ENCODE results near the gene ENDOD1. TPM values are rescaled to one million over a fixed set of nuclear protein-coding genes. Genes with fewer than 3 reads are reported as not detected.

The ENDOD1 gene
- total RNA-seq, 1 experiment from 2014 or later, result 46.8 TPM

Other genes starting within 250 kb of the ENDOD1 start
- gene CWC15, start 116.3 kb upstream of the ENDOD1 start, total RNA-seq (2014; rRNA removed; shearing (Covaris generic)), result 47.2 and 47.3 TPM in 2 replicates
- 0.88 and 1.7 TPM in 2 replicates for gene KDM4D, start 116.1 kb upstream of the ENDOD1 start, total RNA-seq (2014; rRNA removed; shearing (Covaris generic))
- gene KDM4E, start 64.6 kb upstream of the ENDOD1 start, total RNA-seq (2014; rRNA removed; shearing (Covaris generic)), result not detected in 2 replicates
- not detected in 2 replicates for gene KDM4F, start 40.4 kb upstream of the ENDOD1 start, total RNA-seq (2014; rRNA removed; shearing (Covaris generic))
- 25.4 and 27.4 TPM in 2 replicates for gene SRSF8, start 22.9 kb upstream of the ENDOD1 start, total RNA-seq (2014; rRNA removed; shearing (Covaris generic))
- 8.8 and 10.4 TPM in 2 replicates for gene SESN3, start 141.4 kb downstream of the ENDOD1 start, total RNA-seq (2014; rRNA removed; shearing (Covaris generic))

All from SK-MEL-5 (cell line).